BE2C (cell line): ENCODE data around the gene CHCHD10. TPM values are rescaled to one million over a fixed set of nuclear protein-coding genes. Genes with fewer than 3 reads are reported as not detected.

ENCODE experiments used
- DNase-seq: peaks from one replicate; pipeline ENCODE4 v3.0.0-alpha.2; 2020
- H3K27me3 ChIP-seq: fragments of 250-450 bp; sonication (Bioruptor Pico); 2 replicates; pipeline ENCODE4 v1.5.1; 2020; ENCODE audit warnings: mild to moderate bottlenecking
- H3K36me3 ChIP-seq: fragments of 250-450 bp; sonication (Bioruptor Pico); 2 replicates; pipeline ENCODE4 v1.5.1; 2020; ENCODE audit warnings: mild to moderate bottlenecking
- H3K4me1 ChIP-seq: fragments of 250-450 bp; sonication (Bioruptor Pico); 2 replicates; pipeline ENCODE4 v1.5.1; 2020
- H3K4me3 ChIP-seq: 2 replicates; pipeline ENCODE4 v1.5.1; 2011; ENCODE audit warnings: low read depth, low read length
- H3K9me3 ChIP-seq: fragments of 250-450 bp; sonication (Bioruptor Pico); 2 replicates; pipeline ENCODE4 v1.5.1; 2020
- polyA plus RNA-seq: library from polyadenylated mRNA; unstranded; fragments of >200 nt; gene quantifications from one replicate; pipeline ENCODE4 v1.2.1, GENCODE V29; 2012; ENCODE audit warnings: low read depth, missing spikeins; ENCODE audit not compliant: insufficient read length, insufficient read depth
- TF ChIP-seq, protein P1 (sequence below): IDR thresholded peaks from 2 replicates; pipeline ENCODE4 v1.5.1; 2012; ENCODE audit warnings: mild to moderate bottlenecking, low read depth, low read length

Gene CHCHD10
- polyA plus RNA-seq: 349 TPM

DNA sequence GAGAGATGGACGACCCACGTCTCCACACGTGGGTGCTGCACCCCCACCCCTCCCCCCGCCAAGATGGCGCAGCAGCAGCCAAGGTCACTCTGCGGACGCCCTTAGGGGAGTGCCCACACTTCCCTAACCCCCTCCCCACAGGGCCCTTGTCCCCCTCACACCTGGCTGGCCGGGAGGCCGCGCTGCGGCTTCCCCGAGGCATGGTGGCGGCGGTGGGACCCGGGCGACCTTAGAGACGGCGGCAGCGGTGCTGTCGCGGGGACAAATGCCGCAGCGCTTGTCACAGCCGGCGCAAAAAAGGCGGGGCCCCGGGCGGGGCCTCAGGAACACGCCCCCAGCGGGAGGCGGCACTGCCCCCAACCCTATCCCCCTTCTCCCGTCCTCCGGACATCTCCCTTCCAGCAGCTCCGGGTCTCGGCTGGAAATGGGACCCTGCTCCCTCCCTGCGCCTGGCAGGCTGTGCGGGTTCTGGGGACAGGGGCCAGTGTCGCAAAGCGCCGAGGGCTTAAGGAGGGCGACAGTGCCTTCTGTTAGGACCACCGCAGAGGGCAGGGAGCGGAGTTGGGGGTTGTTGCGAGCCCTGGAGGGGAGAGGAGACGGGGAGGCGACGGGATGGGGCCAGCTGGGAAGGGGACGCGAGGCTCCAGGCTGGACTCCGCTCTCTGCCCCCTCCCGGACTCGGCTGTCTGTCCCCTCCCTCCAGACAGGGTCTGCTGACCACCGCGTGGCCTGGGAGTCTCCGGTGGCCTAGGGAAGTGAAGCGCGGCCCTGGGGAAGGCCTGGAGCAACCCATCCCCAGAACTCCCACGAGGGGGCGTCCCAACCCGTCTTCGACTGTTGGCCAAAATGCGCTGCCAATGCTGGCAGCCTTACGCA lies at the start of gene CHCHD10:
Gene CHCHD10 (minus strand): TSS at position 300 of the 876 bp plus-strand sequence. CDS start 98 bp downstream, at position 202.
- Histone ChIP-seq H3K9me3 (no peaks in the 10 kb centered on the region), H3K36me3 (peaks cover 30% of the 10 kb centered on the region), H3K4me3 (peak within 1 kb of the TSS; percentile 94), H3K27me3 (no peaks in the 10 kb centered on the region), H3K4me1 (peaks cover 17% of the 10 kb centered on the region)
- TF ChIP-seq, protein P1, sequence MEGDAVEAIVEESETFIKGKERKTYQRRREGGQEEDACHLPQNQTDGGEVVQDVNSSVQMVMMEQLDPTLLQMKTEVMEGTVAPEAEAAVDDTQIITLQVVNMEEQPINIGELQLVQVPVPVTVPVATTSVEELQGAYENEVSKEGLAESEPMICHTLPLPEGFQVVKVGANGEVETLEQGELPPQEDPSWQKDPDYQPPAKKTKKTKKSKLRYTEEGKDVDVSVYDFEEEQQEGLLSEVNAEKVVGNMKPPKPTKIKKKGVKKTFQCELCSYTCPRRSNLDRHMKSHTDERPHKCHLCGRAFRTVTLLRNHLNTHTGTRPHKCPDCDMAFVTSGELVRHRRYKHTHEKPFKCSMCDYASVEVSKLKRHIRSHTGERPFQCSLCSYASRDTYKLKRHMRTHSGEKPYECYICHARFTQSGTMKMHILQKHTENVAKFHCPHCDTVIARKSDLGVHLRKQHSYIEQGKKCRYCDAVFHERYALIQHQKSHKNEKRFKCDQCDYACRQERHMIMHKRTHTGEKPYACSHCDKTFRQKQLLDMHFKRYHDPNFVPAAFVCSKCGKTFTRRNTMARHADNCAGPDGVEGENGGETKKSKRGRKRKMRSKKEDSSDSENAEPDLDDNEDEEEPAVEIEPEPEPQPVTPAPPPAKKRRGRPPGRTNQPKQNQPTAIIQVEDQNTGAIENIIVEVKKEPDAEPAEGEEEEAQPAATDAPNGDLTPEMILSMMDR: peak; percentile 84
- DNase-seq: peak; percentile 94

DNA sequence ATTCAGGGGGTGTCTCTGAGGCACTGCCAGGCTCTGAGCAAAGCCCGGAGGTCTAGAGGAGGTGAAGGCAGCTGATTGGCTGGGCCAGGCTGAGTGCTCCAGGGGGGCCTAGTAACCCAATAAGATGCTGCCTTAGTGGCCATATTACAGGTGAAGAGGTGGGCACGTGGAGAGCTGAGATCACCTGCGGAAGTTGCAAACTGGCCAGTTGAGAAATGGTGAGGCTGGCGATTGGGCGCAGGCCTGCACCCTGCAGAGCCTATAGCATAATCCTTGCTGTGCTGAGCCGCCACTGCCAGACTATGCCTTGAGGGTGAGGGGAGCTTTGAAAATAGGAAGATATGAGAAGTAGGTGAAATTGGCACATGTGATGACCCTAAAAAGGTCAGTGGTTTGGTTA lies 49.4 kb upstream of the CHCHD10 start:
- no peaks in the 10 kb centered on the region for H3K27me3 ChIP-seq
- DNase-seq: no peak
- no peak overlapping the region for H3K4me3 ChIP-seq
- TF ChIP-seq, protein P1: no peak
- peaks cover 70% of the 10 kb centered on the region for H3K36me3 ChIP-seq
- no peaks in the 10 kb centered on the region for H3K4me1 ChIP-seq
- H3K9me3 ChIP-seq: no peaks in the 10 kb centered on the region

DNA sequence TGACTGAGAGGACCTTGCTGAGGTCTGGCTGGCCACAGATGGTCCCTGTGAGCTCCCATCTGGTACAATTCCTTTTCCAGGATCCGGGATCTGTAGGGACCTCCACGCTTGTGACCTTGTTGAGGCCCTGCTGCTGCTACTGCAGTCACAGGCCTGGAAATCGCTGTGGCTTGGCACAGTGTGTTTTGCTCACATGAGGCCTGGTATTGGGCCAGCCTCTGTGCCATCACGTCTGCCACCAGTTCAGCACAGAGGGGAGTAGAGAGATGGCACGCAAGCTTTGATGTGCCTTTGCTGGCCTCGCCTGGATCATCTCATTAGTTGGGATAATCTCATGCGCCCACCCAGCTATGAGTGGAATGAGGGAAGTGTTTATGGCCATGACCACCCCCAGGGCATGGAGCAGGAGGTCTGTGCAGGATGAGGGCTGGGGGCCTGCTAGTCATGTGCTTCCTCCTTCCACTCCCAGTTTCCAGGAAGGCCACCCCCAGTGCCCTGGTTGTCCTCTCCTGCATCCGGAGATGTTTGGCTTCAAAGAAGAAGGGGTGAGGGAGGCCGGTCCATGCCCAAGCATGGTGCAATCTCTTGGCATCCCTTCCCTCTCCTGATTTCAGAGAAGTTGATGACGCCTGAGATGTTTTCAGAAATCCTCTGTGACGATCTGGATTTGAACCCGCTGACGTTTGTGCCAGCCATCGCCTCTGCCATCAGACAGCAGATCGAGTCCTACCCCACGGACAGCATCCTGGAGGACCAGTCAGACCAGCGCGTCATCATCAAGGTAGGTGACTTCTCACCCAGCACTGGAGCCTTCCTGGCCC lies 48.6 kb upstream of the CHCHD10 start:
- H3K9me3 ChIP-seq: no peaks in the 10 kb centered on the region
- DNase-seq: no peak
- peaks cover 71% of the 10 kb centered on the region for H3K36me3 ChIP-seq
- TF ChIP-seq, protein P1: no peak
- no peaks in the 10 kb centered on the region for H3K27me3 ChIP-seq
- no peaks in the 10 kb centered on the region for H3K4me1 ChIP-seq
- no peak overlapping the region for H3K4me3 ChIP-seq

DNA sequence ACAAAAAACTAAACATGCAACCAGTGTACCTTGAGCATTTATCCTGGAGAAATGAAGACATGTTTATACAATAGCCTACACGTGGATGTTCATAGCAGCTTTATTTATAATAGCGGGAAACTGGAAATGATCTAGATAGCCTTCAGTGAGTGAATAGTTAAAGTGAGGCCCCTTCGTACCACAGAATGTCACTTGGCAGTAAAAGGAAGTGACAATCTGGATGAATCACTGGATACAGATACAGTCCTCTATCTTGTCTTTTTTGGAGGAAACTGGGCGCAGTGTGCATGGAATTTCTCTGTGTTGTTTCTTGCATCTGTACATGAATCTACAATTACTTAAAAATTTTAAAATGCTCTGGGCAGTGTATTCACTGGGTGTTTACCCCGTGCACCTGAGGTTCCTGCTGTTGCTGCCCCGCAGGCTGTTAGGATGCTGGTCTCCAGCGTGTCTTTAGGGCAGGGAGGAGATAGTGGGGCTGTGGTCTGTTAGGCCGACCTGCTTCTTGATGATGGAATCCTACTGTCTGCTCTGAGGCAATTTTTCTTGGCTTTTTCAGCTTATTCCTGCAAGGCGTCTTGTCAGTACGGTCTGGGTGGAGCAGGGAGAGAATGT lies 47.9 kb upstream of the CHCHD10 start:
- TF ChIP-seq, protein P1: no peak
- Histone ChIP-seq H3K9me3 (no peaks in the 10 kb centered on the region), H3K4me3 (no peak overlapping the region), H3K27me3 (no peaks in the 10 kb centered on the region), H3K4me1 (no peaks in the 10 kb centered on the region), H3K36me3 (peaks cover 70% of the 10 kb centered on the region)
- DNase-seq: no peak

DNA sequence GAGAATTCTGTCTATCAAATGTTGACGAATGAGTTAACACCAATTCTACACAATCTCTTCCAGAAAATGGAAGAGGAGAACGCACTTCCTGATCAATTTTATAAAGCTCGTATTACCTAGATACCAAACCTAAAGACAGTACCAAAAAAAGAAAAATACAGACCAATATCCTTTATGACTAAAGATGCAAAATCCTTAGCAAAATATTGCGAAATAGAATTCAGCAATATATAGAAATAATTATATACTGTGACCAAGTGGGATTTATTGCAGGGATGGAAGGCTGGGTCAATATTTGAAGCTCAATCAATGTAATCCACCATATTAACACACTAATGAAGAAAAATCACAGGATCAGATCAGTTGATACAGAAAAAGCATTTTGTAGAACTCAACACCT lies 44.6 kb upstream of the CHCHD10 start:
- Histone ChIP-seq H3K4me3 (no peak overlapping the region), H3K9me3 (no peaks in the 10 kb centered on the region), H3K27me3 (no peaks in the 10 kb centered on the region), H3K4me1 (no peaks in the 10 kb centered on the region), H3K36me3 (peaks cover 43% of the 10 kb centered on the region)
- TF ChIP-seq, protein P1: no peak
- DNase-seq: no peak
